ENCODE results near the gene CLEC17A.

The CLEC17A gene

GRCh38 chr19:14659874-14660489 lies 77.1 kb downstream of the CLEC17A start:
- no peak for DNase-seq

GRCh38 chr19:14661372-14661924 lies 78.6 kb downstream of the CLEC17A start:
- no peak for DNase-seq
